NK-92 treated with Interleukin-12 subunit alpha and Interleukin-12 subunit beta, amount 100 ng/mL, for 24 hours (cell line): Measurements from ENCODE around the gene HSD3B1.

ENCODE experiments used
- DNase-seq: peaks from one replicate; lab custom pipeline; 2025; lab: John Stamatoyannopoulos, UW

HSD3B1 gene

GRCh38 chr1:119506941-119507340 lies at the start of gene HSD3B1:
TSS of gene HSD3B1 (plus strand) at chr1:119507210. CDS start at chr1:119507477, 267 bp downstream.
- DNase-seq: no peak

GRCh38 chr1:119462964-119463363 lies 44.0 kb upstream of the HSD3B1 start:
- no peak for DNase-seq

GRCh38 chr1:119463569-119463968 lies 43.4 kb upstream of the HSD3B1 start:
- no peak for DNase-seq

GRCh38 chr1:119466445-119466844 lies 40.6 kb upstream of the HSD3B1 start:
- no peak for DNase-seq

GRCh38 chr1:119467219-119467618 lies 39.8 kb upstream of the HSD3B1 start:
- DNase-seq: no peak

GRCh38 chr1:119467857-119468668 lies 38.9 kb upstream of the HSD3B1 start:
- DNase-seq: no peak

- no peak for DNase-seq
Observed at GRCh38 chr1:119469741-119470140, 37.3 kb upstream of the HSD3B1 start.

- DNase-seq: no peak
Observed at GRCh38 chr1:119470377-119470776, 36.6 kb upstream of the HSD3B1 start.

GRCh38 chr1:119470958-119471357 lies 36.1 kb upstream of the HSD3B1 start:
- no peak for DNase-seq

GRCh38 chr1:119471566-119471965 lies 35.4 kb upstream of the HSD3B1 start:
- DNase-seq: no peak

- DNase-seq: no peak
Observed at GRCh38 chr1:119472080-119472818, 34.8 kb upstream of the HSD3B1 start.

GRCh38 chr1:119472819-119473175 lies 34.2 kb upstream of the HSD3B1 start:
- no peak for DNase-seq

- DNase-seq: no peak
Observed at GRCh38 chr1:119475866-119476439, 31.1 kb upstream of the HSD3B1 start.

GRCh38 chr1:119477710-119478109 lies 29.3 kb upstream of the HSD3B1 start:
- DNase-seq: no peak

GRCh38 chr1:119480175-119480574 lies 26.8 kb upstream of the HSD3B1 start:
- DNase-seq: no peak

- DNase-seq: no peak
Observed at GRCh38 chr1:119481951-119482350, 25.1 kb upstream of the HSD3B1 start.

- no peak for DNase-seq
Observed at GRCh38 chr1:119482517-119483425, 24.2 kb upstream of the HSD3B1 start.

- no peak for DNase-seq
Observed at GRCh38 chr1:119483441-119484200, 23.4 kb upstream of the HSD3B1 start.

GRCh38 chr1:119485201-119485600 lies 21.8 kb upstream of the HSD3B1 start:
- DNase-seq: no peak

GRCh38 chr1:119488216-119488615 lies 18.8 kb upstream of the HSD3B1 start:
- no peak for DNase-seq

- no peak for DNase-seq
Observed at GRCh38 chr1:119489201-119489600, 17.8 kb upstream of the HSD3B1 start.
